WTC11 (cell line): ENCODE measurements around the gene CACNA1B. TPM values are rescaled to one million over a fixed set of nuclear protein-coding genes. Genes with fewer than 3 reads are reported as not detected.

Experiments used
- ATAC-seq: fragments of 200-7000 bp; cut with Tn5 transposase; 2 replicates; pipeline ENCODE4 v1.10.0; 2021; ENCODE audit warnings: mild to moderate bottlenecking, moderate library complexity
- CTCF ChIA-PET: fragments of 300-600 bp; sonication (Branson Sonifier 250); formaldehyde crosslinking; loops from one replicate; lab custom pipeline; 2021; ENCODE audit warnings: antibody characterized with exemption; lab: Charles Lee
- POLR2A ChIA-PET: fragments of 350-600 bp; sonication (Branson Sonifier 250); formaldehyde crosslinking; loops from one replicate; lab custom pipeline; 2021; ENCODE audit warnings: antibody characterized with exemption; lab: Charles Lee
- DNase-seq: peaks from one replicate; pipeline ENCODE4 v3.0.0; 2021; ENCODE audit warnings: low spot score
- H3K27ac Mint-ChIP-seq: 2 replicates; pipeline ENCODE4 v1.8.0; 2021; ENCODE audit warnings: mixed read lengths
- H3K27me3 Mint-ChIP-seq: 2 replicates; pipeline ENCODE4 v1.8.0; 2021; ENCODE audit warnings: low read depth, mild to moderate bottlenecking, moderate library complexity, mixed read lengths
- H3K36me3 Mint-ChIP-seq: 2 replicates; pipeline ENCODE4 v1.8.0; 2021; ENCODE audit warnings: mixed read lengths
- H3K4me1 Mint-ChIP-seq: 2 replicates; pipeline ENCODE4 v1.8.0; 2022; ENCODE audit warnings: mixed read lengths
- H3K4me3 Mint-ChIP-seq: 2 replicates; pipeline ENCODE4 v1.8.0; 2021; ENCODE audit warnings: mild to moderate bottlenecking, moderate library complexity, mixed read lengths
- H3K9me3 Mint-ChIP-seq: 2 replicates; pipeline ENCODE4 v1.8.0; 2021; ENCODE audit warnings: mixed read lengths
- ATF2 ChIP-seq: sonication (generic); formaldehyde crosslinking; IDR thresholded peaks from 2 replicates; pipeline ENCODE4 v1.8.1; 2022; ENCODE audit warnings: low read depth, missing genetic modification reagents, borderline replicate concordance
- CDX4 ChIP-seq: fragments of 250-450 bp; sonication (Bioruptor Pico); IDR thresholded peaks from 2 replicates; pipeline ENCODE4 v1.9.0; 2021; ENCODE audit warnings: moderate library complexity, mild to moderate bottlenecking, inconsistent platforms, borderline replicate concordance
- E2F5 ChIP-seq: sonication (generic); formaldehyde crosslinking; IDR thresholded peaks from 2 replicates; pipeline ENCODE4 v1.8.1; 2022; ENCODE audit warnings: mild to moderate bottlenecking, moderate library complexity, missing genetic modification reagents
- EMX1 ChIP-seq: fragments of 250-450 bp; sonication (Bioruptor Pico); IDR thresholded peaks from 2 replicates; pipeline ENCODE4 v1.8.0; 2021; ENCODE audit warnings: mild to moderate bottlenecking
- ESRRA ChIP-seq: sonication (generic); formaldehyde crosslinking; IDR thresholded peaks from 2 replicates; pipeline ENCODE4 v1.8.1; 2022; ENCODE audit warnings: mild to moderate bottlenecking, missing genetic modification reagents, borderline replicate concordance
- FOXP1 ChIP-seq: sonication (generic); formaldehyde crosslinking; IDR thresholded peaks from 2 replicates; pipeline ENCODE4 v1.8.0; 2022; ENCODE audit warnings: missing genetic modification reagents, mild to moderate bottlenecking, moderate library complexity, borderline replicate concordance
- GTF2I ChIP-seq: fragments of 250-450 bp; sonication (Bioruptor Pico); conservative IDR thresholded peaks from 2 replicates; pipeline ENCODE4 v1.4.0; 2021; ENCODE audit warnings: mild to moderate bottlenecking
- JUN ChIP-seq: sonication (generic); formaldehyde crosslinking; IDR thresholded peaks from 2 replicates; pipeline ENCODE4 v1.8.0; 2023; ENCODE audit warnings: mild to moderate bottlenecking, missing genetic modification reagents
- MYBL2 ChIP-seq: sonication (generic); formaldehyde crosslinking; IDR thresholded peaks from 2 replicates; pipeline ENCODE4 v1.8.1; 2023; ENCODE audit warnings: mild to moderate bottlenecking, moderate library complexity, missing genetic modification reagents
- NFATC4 ChIP-seq: fragments of 250-450 bp; sonication (Bioruptor Pico); IDR thresholded peaks from 2 replicates; pipeline ENCODE4 v1.9.0; 2021; ENCODE audit warnings: mild to moderate bottlenecking
- PRRX2 ChIP-seq: fragments of 250-450 bp; sonication (Bioruptor Pico); IDR thresholded peaks from 2 replicates; pipeline ENCODE4 v1.8.0; 2021; ENCODE audit warnings: mild to moderate bottlenecking
- TCF7 ChIP-seq: sonication (generic); formaldehyde crosslinking; IDR thresholded peaks from 2 replicates; pipeline ENCODE4 v1.8.0; 2022; ENCODE audit warnings: mild to moderate bottlenecking, low read depth, missing genetic modification reagents, moderate library complexity
- ZBTB21 ChIP-seq: sonication (generic); formaldehyde crosslinking; IDR thresholded peaks from 2 replicates; pipeline ENCODE4 v1.8.1; 2023; ENCODE audit warnings: mild to moderate bottlenecking, missing genetic modification reagents, borderline replicate concordance
- ZBTB43 ChIP-seq: sonication (generic); formaldehyde crosslinking; IDR thresholded peaks from 2 replicates; pipeline ENCODE4 v1.8.1; 2023; ENCODE audit warnings: mild to moderate bottlenecking, missing genetic modification reagents
- ZNF281 ChIP-seq: sonication (generic); formaldehyde crosslinking; IDR thresholded peaks from 2 replicates; pipeline ENCODE4 v1.8.0; 2023; ENCODE audit warnings: mild to moderate bottlenecking, missing genetic modification reagents
- ZNF532 ChIP-seq: fragments of 250-450 bp; sonication (Bioruptor Pico); IDR thresholded peaks from 2 replicates; pipeline ENCODE4 v1.9.0; 2021; ENCODE audit warnings: mild to moderate bottlenecking, borderline replicate concordance
- total RNA-seq: library from RNA; stranded (reverse); gene quantifications from 3 replicates; pipeline ENCODE4 v1.2.3, GENCODE V29; 2021

Gene CACNA1B
- total RNA-seq, 1 experiment from 2014 or later, result 8.4 TPM

- Mint-ChIP-seq H3K27ac (no peak overlapping the region), H3K36me3 (peaks cover 14% of the 10 kb centered on the region), H3K4me1 (no peaks in the 10 kb centered on the region), H3K4me3 (no peak overlapping the region), H3K9me3 (peaks cover 15% of the 10 kb centered on the region), H3K27me3 (no peaks in the 10 kb centered on the region)
- DNase-seq (no peak), ATAC-seq (no peak)
- TF ChIP-seq JUN (CRISPR knock-in tag) (no peak), ZNF281 (CRISPR knock-in tag) (no peak), MYBL2 (CRISPR knock-in tag) (no peak)
- POLR2A ChIA-PET, result no interaction called here
- CTCF ChIA-PET, result no interaction called here
These were observed 159.6 kb downstream of the CACNA1B start for GRCh38 chr9:138037140-138037539.

GRCh38 chr9:138038244-138038671 lies 160.7 kb downstream of the CACNA1B start:
- no peak for TF ChIP-seq PRRX2 (CRISPR knock-in tag)
- TF ChIP-seq TCF7 (CRISPR knock-in tag), result no peak
- ATAC-seq (no peak), DNase-seq (no peak)
- H3K27me3 Mint-ChIP-seq, result no peaks in the 10 kb centered on the region
- ChIA-PET POLR2A (no interaction called here), CTCF (no interaction called here)
- peaks cover 3% of the 10 kb centered on the region for H3K36me3 Mint-ChIP-seq
- H3K4me3 Mint-ChIP-seq, result no peak overlapping the region
- H3K27ac Mint-ChIP-seq, result no peak overlapping the region
- peaks cover 4% of the 10 kb centered on the region for H3K9me3 Mint-ChIP-seq
- H3K4me1 Mint-ChIP-seq, result no peaks in the 10 kb centered on the region

GRCh38 chr9:138040446-138041430 lies 163.2 kb downstream of the CACNA1B start:
- ChIA-PET POLR2A (no interaction called here), CTCF (interaction anchor here (0.5 to 0.8 kb wide), 2 partner anchors 18 to 28 kb away, joined by 3 read pairs; no protein-coding TSS in a partner anchor)
- Mint-ChIP-seq H3K4me1 (no peaks in the 10 kb centered on the region), H3K27me3 (no peaks in the 10 kb centered on the region), H3K4me3 (no peak overlapping the region), H3K9me3 (no peaks in the 10 kb centered on the region), H3K36me3 (no peaks in the 10 kb centered on the region; the same call in 1 of the 2 replicates), H3K27ac (no peak overlapping the region)
- TF ChIP-seq ATF2 (CRISPR knock-in tag) (no peak), GTF2I (no peak), FOXP1 (no peak), NFATC4 (CRISPR knock-in tag) (no peak)
- ATAC-seq (no peak), DNase-seq (no peak)

- Mint-ChIP-seq H3K9me3 (no peaks in the 10 kb centered on the region), H3K4me1 (no peaks in the 10 kb centered on the region), H3K4me3 (no peak overlapping the region), H3K27ac (no peak overlapping the region), H3K36me3 (no peaks in the 10 kb centered on the region; the same call in 1 of the 2 replicates), H3K27me3 (no peaks in the 10 kb centered on the region)
- POLR2A ChIA-PET, result no interaction called here
- ATAC-seq (no peak), DNase-seq (no peak)
- CTCF ChIA-PET, result no interaction called here
- no peak for TF ChIP-seq ESRRA (CRISPR knock-in tag)
- no peak for TF ChIP-seq ZBTB43 (CRISPR knock-in tag)
- TF ChIP-seq EMX1 (CRISPR knock-in tag), result no peak
- no peak for TF ChIP-seq CDX4 (CRISPR knock-in tag)
- TF ChIP-seq E2F5 (CRISPR knock-in tag), result no peak
- TF ChIP-seq ZNF532, result no peak
- no peak for TF ChIP-seq ZBTB21 (CRISPR knock-in tag)
These were observed 164.6 kb downstream of the CACNA1B start for GRCh38 chr9:138042146-138042545.
